NCI-H1694 treated with DMSO at 0.1 percent for 48 hours (cell line): ENCODE data around the gene SYT15.
"Not testable (repeated sequence)": the region's sequence is repeated elsewhere in the genome, so short reads cannot be mapped to it uniquely, and the experiment has no call there.

Experiments
- DNase-seq: peaks from one replicate; lab custom pipeline; 2025; lab: John Stamatoyannopoulos, UW

SYT15 gene

DNA sequence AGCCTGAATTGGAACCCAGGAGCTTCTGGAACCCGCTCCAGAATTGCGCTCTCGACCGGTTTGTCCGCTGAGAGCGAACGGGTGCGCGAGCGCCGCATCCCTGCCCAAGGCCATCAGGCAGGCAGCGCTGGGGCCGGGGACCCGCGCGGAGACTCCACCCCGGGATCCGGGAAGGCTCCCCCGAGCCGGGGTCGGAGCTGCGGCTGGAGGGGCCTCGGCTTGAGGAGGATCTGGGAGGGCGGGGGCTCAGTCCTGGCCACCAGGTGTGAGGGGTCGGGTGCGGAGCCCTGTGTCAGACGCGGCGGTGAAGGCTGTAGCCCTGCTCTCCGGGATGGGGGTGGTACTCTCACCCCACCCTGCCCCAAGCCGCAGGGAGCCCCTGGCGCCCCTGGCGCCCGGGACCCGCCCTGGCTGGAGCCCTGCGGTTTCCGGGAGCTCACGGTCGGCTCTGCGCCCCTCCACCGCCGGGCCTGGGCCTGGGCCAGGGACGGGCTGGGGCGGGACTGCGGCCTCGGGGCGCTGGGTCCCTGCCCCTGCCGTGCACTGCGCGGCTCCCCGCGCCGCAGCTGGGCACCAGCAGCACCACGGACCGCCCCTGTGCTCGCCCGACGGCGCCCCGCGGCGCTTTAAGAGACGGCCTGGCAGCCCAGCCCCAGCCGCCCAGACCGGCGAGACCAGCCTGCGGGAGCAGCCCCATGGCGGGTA, at the start of gene SYT15:
Gene SYT15 (plus strand): TSS at position 655 of the 705 bp plus-strand sequence. CDS start 41 bp downstream, at position 696.
- DNase-seq, result not testable (repeated sequence)

DNA sequence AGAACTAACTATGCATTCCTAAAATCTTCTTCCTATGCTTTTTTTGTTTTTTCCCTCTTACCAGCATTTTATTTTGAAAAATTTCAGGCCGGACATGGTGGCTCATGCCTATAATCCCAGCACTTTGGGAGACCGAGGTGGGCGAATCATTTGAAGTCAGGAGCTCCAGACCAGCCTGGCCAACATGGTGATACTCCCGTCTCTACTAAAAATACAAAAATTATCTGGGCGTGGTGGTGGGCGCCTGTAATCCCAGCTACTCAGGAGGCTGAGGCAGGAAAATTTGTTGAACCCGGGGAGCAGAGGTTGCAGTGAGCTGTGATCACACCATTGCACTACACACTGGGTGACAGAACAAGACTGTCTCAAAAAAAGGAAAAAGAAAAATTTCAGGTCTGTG, 49.2 kb upstream of the SYT15 start:
- DNase-seq, result not testable (repeated sequence)

DNA sequence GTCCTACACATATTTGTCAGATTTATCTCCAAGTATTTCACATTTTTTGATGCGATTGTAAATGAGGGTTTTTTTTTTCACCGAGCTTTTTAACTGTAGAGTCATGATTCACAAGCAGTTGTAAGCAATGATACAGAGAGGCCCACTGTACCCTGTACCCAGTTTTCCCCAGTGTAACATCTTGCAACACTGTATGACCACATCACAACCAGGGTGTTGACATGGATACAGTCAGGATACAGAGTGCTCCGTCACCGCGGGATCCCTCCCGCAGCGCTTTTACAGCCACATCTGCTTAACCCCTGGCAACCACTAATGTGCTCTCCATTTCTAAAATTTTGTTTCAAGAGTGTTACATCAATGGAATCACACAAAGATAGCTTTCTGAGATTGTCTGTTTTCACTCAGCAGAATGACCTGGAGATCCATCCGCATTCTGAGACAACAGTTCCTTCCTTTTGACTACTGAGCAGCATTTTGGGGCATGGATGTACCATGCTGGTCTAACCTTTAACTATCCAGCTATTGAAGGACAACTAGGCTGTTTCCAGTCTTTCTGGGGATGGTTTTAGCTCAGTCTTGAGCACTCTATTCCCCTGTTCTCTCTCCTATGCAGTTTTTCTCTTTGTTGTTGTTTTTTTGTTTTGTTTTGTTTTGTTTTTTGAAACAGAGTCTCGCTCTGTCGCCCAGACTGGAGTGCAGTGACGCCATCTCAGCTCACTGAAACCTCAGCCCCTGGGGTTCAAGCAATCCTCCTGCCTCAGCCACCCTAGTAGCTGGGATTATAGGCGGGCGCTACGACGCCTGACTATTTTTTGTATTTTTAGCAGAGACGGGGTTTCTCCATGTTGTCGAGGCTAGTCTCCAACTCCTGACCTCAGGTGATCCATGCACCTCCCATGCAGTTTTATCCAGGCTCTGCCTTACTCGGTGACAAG, 48.4 kb upstream of the SYT15 start:
- no peak for DNase-seq

DNA sequence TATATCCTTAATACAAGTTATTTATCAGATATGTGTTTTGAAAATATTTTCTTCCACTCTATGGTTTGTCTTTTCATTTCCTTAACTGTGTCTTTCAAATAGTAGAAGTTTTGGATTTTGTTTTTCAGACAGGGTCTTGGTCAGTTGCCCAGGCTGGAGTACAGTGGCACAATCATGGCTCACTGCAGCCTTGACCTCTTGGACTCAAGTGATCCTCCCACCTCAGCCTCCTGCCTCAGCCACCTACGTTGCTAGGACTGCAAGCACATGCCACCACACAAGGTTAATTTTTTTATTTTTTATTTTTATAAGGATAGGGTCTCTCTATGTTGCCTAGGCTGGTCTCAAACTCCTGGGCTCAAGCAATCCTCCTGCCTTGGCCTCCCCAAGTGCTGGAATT, 46.7 kb upstream of the SYT15 start:
- DNase-seq, result not testable (repeated sequence)

DNA sequence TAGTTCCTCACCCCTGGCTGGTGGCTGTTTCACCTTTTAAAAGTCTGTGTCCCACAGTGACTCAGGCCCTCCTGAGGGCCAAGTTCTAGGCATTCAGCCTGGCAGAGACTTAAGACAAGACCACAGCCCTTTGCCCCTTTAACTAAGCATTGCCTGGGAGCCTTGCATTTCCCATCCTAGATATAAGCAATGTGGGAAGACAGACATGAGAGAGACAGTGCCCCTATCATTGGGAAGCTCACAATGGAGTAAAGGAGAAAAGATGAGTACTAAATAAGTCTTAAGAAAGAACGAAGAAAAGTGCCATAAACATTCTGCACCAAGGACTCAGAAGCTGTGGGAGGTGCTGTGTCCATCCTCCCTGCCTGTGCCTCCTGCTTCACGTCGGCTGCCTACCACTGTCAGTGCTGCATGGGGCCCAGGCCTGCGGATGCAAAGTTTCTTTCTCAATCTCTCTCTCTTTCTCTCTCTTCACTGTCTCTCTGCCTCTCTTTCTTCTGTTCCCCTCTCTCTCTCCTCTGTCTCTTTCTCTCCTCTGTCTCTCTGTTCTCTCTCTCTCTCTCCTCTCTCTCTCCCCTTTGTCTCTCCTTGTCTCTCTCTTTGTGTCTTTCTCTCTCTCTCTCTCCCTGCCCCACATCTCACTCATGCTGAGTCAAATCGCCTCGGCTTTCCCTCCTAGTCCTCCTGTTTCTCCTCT, 44.0 kb upstream of the SYT15 start:
- no peak for DNase-seq

DNA sequence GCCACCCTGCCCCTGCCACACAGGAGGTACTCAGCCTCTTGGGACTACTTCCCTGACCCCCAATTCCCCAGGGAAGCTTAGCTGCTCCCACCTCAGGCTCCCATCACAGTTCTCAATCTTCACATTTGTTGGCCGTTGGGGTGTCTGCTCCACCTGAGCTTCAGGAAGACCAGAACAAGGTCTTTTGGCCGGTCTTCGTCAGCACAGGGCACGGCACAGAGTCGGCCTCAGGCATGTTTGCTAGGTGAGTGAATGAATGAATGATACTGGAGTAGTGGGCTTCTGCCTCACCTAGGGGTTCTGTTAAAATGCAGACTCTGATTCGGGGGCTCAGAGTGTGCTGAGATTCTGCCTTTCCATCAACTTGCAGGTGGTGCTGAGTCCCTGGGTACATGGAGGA, 42.8 kb upstream of the SYT15 start:
- no peak for DNase-seq

DNA sequence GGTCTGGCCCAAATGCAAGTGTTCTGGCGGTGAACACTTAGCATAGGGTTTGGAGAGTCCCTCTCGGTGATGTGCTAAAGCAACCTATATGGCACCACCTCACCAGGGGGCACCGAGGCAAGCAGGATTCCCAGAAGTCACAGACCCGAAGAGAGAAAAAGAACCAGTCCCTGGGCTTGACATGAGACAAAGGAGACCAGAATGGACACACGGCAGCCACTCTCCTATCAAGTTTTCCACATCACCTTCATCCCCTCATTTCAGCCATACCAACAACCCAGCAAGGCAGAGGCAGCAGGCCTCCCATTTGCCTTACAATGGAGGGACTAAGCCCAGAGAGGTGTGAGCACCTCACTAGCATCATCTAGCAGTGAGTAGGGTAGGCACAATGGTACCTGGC, 42.1 kb upstream of the SYT15 start:
- DNase-seq, result no peak

DNA sequence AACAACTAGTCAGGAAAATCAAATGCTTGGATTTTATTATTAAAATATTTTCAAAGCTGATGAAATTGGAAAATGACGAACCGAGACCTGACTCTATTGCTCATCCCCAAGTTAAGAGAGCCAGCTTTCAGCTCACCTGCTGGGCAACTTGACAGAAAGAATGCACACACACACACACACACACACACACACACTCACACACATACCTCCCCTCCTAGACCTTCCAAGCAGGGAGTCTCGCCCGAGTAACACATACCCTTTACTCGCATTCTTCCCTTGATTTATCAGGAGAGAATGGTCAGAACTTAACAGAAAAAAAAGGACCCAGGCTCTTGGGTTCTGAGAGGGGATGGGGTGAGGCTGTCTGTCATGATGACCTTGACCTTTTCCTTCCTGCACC, 41.6 kb upstream of the SYT15 start:
- no peak for DNase-seq

DNA sequence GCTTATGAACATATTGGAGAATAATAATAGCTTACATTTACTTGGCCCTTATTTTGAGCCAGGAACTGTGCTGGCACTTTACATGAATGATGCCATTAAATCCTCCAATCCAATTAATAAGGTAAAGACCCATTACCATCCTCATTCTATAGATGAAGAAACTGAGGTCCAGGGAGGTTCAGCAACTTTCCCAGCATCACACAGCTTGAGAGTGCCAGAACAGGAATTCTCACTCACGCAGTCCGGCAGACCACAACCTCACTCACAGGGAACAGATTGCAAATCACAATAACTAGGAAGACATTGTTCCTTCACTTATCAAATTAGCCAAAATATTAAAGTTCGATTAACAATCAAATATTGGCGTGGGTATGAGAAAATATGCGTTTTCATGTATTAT, 40.8 kb upstream of the SYT15 start:
- no peak for DNase-seq

DNA sequence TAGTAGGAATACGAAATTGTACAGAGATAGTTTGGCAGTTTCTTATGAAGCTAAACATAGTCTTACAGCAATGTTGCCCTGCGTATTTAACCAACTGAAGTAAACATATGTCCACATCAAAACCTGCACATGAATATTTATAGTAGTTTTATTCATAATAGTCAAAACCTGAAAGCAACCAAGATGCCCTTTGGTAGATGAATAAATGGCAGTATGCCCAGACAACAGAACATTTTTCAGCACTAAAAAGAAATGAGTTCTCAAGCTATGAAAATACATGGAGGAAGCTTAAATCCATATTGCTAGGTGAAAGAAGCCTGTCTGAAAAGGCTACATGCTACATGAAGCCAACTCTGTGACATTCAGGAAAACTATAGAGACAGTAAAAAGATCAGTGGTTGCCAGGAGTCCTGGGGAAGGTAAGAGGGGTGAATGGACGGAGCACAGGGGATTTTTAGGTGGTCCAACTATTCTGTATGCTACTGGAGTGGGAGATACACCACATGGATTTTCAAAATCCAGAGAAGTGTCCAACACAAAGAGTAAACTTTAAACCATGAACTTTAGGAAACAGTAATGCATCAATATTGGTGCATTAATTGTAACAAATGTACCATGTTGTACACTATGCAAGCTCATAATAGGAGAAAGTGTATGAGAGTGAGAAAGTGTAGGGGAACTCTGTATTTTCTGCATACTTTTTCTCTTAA, 40.1 kb upstream of the SYT15 start:
- no peak for DNase-seq

DNA sequence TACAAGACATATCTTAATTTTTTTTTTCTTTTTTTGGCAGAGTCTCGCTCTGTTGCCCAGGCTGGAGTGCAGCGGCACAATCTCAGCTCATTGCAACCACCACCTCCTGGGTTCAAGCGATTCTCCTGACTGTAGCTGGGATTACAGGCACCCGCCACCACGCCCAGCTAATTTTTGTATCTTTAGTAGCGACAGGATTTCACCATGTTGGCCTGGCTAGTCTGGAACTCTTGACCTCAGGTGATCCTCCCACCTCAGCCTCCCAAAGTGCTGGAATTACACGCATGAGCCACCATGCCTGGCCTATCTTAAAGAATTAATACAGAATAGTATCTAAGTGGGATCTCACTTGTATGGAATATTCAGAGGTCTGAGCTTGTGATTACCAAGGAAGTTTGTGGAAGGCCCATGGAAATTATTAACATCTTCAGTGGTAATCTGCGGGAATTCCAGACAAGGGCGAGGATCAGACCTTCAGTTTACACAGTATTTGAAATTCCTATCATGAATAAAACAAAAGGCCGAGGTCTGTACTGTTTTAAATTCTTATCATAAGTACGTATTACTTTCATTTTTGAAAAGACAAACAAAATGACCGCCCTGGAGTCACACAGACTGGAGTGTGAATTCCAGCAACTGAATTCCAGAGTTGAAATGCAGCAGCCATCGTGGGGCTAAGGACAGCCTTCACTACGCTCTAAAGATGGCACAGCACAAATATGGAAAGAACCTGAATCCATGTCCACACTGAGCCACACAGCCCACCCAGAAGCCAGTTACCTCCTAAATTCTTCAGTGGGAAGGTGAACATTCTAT, 39.1 kb upstream of the SYT15 start:
- DNase-seq, result no peak

DNA sequence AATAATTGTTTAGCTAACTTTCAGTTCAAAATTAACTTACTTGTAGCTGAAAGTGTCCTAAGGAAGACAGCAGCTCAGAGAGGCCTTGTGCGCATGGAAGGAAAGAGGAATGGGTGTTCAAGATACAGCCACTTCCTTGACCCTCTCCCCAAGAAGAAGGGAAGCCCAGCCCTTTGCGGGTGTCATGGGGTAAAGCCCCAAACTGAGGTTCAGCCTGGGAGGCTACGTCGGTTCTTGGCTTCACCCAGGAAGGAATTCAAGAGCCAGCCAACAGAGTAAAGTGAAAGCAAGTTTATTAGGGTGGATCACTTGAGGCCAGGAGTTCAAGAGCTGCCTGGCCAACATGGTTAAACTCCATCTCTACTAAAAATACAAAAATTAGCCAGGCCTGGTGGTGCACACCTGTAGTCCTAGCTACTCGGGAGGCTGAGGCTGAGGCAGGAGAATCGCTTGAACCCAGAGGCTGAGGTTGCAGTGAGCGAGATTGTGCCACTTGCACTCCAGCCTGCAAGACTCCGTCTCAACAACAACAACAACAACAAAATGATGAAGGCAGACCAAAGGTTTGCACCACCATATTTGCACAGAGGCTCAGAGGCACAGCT, 38.4 kb upstream of the SYT15 start:
- no peak for DNase-seq

DNA sequence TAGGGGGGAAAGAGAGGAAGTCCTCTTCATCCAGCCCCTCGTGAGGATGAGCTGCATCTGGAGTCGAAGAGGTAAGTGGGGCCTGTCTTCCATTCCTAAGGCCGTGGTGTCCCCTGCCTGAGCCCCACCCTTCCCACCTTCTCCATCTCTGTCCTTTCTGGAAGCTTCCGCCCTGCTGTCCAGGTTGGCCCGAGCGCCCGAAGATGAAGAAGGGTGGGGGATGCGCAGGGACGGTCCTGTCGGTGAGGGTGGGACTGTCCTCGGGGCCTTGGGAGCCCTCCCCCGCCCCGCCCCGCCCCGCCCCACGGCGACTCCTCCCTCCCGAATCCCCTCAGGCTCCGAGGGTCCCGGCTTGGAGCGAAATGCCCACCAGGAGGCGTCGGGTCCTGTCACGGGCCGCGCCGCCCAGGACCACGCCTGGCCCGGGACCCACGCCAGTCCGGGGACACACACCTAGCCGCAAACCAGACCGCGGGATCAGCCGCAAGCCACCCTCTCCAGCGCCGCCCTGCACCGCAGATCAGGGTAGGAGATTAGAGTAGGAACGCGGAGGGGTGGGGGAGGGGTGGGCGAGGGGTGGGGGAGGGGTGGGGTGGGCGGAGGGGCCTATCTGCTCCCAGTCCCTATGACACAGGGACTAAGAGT, 37.8 kb upstream of the SYT15 start:
- no peak for DNase-seq

DNA sequence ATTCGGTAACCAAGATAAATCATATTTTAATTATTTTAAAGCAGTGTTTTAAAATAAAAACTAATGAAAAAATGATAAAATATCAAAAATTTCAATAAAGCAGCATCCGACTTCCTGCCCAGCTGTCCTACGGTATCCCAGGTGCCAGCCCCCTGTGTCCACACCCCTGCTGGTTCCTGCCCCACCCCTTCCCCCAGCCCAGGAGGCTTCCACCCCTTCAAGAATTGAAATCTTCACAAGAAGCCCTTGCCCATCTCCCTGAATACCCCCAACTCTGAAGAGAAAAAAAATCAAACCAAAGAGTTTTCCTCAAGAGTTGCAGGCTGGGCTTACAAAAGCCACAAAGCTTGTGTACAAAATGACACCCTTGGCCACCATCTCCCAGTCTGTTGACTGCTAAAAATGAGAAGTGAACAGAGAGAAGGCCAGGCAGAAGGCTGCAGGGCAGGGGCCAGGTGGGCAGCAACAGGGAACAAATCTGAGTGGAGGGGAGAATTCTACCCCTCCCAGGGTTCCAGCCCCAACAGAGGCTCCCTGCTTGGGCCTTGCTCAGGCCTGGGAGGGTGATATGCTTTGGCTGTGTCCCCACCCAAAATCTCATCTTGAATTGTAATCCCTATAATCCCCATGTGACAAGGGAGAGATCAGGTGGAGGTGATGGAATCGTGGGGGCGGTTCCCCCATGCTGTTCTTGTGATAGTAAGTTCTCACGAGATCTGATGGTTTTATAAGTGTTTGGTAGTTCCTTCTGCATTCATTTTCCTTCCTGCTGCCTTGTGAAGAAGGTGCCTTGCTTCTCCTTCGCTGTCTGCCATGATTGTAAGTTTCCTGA, 37.0 kb upstream of the SYT15 start:
- DNase-seq, result no peak

DNA sequence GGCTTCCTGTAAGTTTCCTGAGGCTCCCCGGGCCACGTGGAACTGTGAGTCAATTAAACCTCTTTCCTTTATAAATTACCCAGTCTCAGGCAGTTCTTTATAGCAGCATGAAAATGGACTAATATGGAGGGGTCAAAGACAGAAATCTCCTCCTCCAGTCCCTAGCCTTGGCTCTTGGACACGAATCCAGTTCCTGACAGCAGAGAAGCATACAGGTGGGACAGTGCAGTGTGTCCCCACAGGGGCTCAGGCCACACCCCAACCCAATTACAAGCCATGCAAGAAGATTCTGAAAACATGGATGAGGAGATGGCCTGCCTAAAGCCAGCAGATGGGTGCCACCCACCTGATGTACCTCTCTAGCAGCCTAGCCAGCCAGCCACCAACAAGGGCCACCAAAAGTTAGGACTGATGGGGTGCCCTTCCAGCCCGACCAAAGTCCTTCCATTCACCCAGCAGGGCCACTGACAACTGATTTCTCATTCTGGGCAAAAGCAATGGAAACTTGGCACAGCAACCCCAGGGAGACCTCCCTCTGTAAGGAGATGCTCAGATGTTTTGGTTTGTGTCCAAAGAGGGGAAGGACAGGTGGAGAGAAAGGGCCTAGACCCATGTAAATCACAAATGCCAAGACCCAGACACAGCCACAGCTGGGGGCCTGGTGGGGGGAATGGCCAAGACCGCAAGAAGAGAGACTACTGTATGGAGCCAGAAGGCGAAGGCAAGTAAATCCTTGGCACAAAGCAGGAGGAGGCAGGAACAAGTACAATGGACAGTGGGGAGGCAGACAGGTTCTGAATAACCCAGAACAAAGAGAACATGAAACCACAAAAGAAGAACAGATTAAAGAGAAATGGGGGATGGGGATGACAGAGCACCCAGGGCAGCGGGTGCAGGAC, 36.1 kb upstream of the SYT15 start:
- no peak for DNase-seq

DNA sequence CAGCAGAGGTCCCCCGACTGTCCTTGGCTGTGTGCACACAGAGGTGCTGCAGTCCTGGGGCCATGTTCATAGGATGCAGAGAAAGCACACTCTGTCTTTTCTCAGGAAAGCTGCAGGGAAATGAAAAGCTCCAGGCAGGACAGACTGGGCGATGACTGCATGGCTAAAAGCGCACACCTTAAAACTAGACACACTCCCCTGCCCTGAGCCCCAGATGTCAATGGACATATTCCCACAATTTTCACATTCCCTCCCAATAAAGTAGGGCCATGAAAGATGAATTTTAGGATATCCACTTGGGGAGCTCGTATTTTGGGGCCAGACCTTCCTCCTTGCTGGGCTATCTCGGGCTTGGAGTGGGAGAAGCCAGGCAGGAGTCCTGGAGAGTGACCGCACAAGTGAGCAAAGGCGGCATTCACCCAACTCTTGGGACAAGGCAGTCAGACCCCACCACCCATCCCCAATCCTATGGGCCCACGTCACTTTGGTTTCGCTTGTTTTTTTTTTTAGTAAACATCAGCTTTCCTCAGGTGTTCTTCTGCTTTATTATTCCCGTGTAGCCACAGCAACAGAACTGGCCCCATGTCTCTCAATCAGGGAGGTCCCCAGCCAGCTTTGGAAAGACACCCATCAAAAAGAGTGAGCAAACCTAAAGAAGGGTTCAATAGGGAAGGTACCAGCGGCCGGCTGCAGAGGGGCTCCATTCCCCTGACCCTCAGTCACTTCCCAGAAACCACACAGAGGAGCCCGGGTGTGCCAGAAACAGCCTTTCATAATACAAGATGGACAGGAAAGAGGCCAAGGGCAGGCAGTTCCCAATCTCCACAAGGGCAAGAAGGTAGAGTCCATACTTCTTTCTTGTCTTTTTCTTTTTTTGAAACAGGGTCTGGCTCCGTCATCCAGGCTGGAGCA, 35.2 kb upstream of the SYT15 start:
- DNase-seq, result no peak
